Ishikawa (cell line): ENCODE data around the gene SOX21.

Experiments used
- CEBPB ChIP-seq: IDR thresholded peaks from 2 replicates; pipeline ENCODE4 v1.6.1; 2012
- CREB1 ChIP-seq: IDR thresholded peaks from 2 replicates; pipeline ENCODE4 v1.6.1; 2012; ENCODE audit warnings: low read depth
- EGR1 ChIP-seq: IDR thresholded peaks from 2 replicates; pipeline ENCODE4 v1.6.1; 2012
- EP300 ChIP-seq: IDR thresholded peaks from 2 replicates; pipeline ENCODE4 v1.6.1; 2012; ENCODE audit warnings: borderline replicate concordance
- FOXM1 ChIP-seq: IDR thresholded peaks from 2 replicates; pipeline ENCODE4 v1.6.1; 2012; ENCODE audit warnings: low read depth, borderline replicate concordance
- NFIC ChIP-seq: IDR thresholded peaks from 2 replicates; pipeline ENCODE4 v1.6.1; 2012
- RAD21 ChIP-seq: IDR thresholded peaks from 2 replicates; pipeline ENCODE4 v1.6.1; 2012; ENCODE audit warnings: low read depth
- TAF1 ChIP-seq: IDR thresholded peaks from 2 replicates; pipeline ENCODE4 v1.6.1; 2012; ENCODE audit warnings: low read depth, mild to moderate bottlenecking
- TCF12 ChIP-seq: IDR thresholded peaks from 2 replicates; pipeline ENCODE4 v1.6.1; 2012; ENCODE audit warnings: low read depth
- TEAD4 ChIP-seq: IDR thresholded peaks from 2 replicates; pipeline ENCODE4 v1.6.1; 2012
- YY1 ChIP-seq: IDR thresholded peaks from 2 replicates; pipeline ENCODE4 v1.6.1; 2012; ENCODE audit warnings: low read depth
- ZBTB7A ChIP-seq: IDR thresholded peaks from 2 replicates; pipeline ENCODE4 v1.6.1; 2012; ENCODE audit warnings: low read depth
- TF ChIP-seq, protein P1 (sequence below): IDR thresholded peaks from 2 replicates; pipeline ENCODE4 v1.6.1; 2012
- TF ChIP-seq, protein P2 (sequence below): IDR thresholded peaks from 2 replicates; pipeline ENCODE4 v1.6.1; 2012
- TF ChIP-seq, protein P3 (sequence below): IDR thresholded peaks from 2 replicates; pipeline ENCODE4 v1.6.1; 2012; ENCODE audit warnings: low read depth, mild to moderate bottlenecking

Gene SOX21

DNA sequence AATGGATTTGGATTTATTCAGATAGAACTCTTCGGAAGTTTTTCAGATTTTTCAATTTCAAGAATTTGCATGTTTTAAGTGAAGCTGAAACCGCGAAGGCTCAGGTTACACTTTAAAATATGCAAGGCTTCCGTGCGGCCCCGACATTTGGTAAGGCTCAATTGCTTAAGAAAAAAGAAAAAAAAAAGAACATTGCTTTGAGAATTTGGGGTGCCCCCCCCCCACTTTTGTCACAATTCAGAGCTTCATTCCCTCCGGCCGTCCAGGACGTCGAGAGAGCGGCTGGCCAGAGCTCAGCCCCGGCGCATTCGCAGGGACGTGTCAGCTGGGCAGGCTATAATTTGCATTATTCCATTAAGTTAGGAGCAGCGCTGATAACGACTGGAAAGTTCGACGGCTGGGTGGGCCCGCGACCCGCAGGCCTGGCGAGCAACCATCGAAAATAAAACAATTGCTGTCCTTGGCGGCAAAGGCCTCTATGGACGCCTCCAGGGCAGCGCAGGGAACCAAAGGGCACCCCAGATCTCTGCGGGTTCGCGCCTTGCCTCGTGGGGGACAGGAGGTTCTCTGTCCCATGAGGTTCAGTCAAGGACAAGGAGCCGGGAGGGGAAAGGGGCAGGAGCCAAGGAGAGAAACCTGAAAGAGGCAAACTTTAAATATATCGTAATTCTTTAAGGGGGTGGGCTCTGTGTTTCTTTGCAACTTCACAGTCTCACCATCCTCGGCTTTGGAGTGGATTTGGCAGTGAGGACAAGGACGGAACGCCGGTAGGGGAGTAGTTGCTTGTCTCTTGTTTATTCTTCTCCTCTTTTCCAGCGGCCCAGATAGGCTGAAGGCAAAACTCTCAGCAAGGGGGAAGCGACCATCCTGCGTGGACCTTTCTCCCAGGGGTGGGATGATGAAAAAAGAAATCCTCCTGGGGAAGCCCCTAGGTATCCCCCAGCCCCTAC lies 7.0 kb downstream of the SOX21 start:
- TF ChIP-seq NFIC (no peak), ZBTB7A (no peak)

DNA sequence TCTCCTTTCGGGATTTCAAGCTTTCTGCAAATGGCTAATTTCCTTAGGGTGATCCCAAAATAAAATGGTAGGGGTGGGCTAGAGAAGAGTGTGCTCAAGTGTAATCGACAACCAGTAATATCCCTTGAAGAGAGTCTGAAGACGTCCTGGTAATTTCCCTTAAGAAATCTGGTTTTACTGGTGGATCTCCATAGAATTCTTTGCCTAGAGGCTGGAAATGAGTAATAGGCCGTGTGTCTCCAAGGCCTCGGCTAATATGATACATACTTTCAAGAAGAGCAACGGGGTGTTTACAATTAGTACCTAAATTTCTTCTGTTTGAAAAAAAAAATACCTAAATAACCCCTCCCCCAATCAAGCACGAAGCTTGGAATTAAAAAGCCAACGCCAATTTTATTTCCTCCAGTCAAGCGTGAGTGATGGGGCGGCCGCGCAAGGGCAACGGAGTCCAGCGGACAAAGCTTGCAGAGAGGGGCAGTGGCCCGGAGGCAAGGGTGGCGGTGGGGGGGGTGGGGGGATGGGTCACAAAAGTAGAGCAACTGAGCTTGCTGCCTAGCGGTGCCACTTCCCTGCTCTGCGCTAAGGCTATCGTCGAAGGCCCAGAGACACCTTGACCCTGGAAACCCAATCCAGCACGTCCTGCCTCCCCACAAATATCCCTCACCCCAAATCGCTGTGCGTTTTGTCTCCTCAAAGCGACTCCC lies 7.8 kb downstream of the SOX21 start:
- TF ChIP-seq EGR1 = no peak
- TF ChIP-seq, protein P1, sequence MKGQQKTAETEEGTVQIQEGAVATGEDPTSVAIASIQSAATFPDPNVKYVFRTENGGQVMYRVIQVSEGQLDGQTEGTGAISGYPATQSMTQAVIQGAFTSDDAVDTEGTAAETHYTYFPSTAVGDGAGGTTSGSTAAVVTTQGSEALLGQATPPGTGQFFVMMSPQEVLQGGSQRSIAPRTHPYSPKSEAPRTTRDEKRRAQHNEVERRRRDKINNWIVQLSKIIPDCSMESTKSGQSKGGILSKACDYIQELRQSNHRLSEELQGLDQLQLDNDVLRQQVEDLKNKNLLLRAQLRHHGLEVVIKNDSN = no peak
- TF ChIP-seq TAF1 = no peak
- TF ChIP-seq RAD21 = no peak
- TF ChIP-seq TEAD4 = no peak
- no peak for TF ChIP-seq FOXM1

DNA sequence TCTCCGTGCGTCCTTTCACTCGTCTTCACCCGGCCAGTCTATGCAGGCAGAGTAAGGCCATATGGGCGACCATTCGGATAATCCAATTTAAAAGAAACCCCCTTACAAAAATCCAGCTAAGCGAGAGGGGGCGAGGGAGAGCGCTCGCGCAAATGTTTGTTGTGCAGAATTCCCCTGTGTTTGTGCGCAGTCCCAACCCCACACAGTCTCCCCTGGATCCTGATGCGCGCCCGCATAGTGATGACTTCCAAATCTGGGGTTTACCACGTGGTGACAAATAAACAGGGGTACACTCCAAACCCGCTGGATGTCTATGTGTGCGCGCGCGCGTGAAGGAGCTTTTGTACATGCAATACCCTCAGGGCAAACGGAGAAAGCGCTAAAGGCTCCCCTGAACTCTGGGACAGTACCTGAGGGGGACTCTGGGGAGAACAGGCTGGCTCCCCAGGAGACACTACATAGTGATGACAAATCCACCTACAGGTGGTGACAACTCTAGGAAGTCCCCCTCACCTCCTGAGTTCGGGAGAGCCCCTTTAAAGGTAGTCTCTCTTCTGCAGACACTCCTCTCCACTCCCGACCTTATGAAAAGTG lies 8.5 kb downstream of the SOX21 start:
- no peak for TF ChIP-seq RAD21
- TF ChIP-seq, protein P2, sequence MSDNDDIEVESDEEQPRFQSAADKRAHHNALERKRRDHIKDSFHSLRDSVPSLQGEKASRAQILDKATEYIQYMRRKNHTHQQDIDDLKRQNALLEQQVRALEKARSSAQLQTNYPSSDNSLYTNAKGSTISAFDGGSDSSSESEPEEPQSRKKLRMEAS = no peak
- no peak for TF ChIP-seq FOXM1
- TF ChIP-seq CEBPB = no peak
- no peak for TF ChIP-seq TEAD4
- no peak for TF ChIP-seq EP300
- TF ChIP-seq YY1 = no peak
- TF ChIP-seq TCF12 = no peak
- no peak for TF ChIP-seq EGR1
- no peak for TF ChIP-seq NFIC
- TF ChIP-seq, protein P1 = no peak

DNA sequence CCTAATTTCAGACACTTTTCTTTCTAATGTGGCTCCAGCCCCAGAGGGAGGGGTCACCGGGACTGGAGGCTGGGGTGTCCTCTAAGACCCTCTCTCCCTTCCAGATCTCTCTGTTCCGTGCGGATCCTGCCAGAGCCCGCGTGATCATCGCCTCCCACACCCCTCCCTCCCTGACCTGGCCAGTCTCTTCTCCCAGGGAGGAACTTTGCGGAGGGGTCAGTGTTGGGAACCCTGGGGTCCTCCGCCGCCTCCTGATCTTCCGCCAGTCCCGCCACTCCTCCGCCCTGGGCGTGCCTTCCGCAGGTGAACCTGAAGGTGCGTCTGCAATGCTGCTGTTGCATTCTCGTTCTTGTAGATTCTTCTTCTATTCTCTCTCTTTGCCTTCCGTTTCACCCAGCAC lies 9.1 kb downstream of the SOX21 start:
- TF ChIP-seq RAD21 = no peak
- TF ChIP-seq CREB1 = no peak
- TF ChIP-seq, protein P1 = no peak
- TF ChIP-seq, protein P3, sequence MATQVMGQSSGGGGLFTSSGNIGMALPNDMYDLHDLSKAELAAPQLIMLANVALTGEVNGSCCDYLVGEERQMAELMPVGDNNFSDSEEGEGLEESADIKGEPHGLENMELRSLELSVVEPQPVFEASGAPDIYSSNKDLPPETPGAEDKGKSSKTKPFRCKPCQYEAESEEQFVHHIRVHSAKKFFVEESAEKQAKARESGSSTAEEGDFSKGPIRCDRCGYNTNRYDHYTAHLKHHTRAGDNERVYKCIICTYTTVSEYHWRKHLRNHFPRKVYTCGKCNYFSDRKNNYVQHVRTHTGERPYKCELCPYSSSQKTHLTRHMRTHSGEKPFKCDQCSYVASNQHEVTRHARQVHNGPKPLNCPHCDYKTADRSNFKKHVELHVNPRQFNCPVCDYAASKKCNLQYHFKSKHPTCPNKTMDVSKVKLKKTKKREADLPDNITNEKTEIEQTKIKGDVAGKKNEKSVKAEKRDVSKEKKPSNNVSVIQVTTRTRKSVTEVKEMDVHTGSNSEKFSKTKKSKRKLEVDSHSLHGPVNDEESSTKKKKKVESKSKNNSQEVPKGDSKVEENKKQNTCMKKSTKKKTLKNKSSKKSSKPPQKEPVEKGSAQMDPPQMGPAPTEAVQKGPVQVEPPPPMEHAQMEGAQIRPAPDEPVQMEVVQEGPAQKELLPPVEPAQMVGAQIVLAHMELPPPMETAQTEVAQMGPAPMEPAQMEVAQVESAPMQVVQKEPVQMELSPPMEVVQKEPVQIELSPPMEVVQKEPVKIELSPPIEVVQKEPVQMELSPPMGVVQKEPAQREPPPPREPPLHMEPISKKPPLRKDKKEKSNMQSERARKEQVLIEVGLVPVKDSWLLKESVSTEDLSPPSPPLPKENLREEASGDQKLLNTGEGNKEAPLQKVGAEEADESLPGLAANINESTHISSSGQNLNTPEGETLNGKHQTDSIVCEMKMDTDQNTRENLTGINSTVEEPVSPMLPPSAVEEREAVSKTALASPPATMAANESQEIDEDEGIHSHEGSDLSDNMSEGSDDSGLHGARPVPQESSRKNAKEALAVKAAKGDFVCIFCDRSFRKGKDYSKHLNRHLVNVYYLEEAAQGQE = no peak
- no peak for TF ChIP-seq FOXM1
- TF ChIP-seq NFIC = no peak
- TF ChIP-seq, protein P2 = no peak

DNA sequence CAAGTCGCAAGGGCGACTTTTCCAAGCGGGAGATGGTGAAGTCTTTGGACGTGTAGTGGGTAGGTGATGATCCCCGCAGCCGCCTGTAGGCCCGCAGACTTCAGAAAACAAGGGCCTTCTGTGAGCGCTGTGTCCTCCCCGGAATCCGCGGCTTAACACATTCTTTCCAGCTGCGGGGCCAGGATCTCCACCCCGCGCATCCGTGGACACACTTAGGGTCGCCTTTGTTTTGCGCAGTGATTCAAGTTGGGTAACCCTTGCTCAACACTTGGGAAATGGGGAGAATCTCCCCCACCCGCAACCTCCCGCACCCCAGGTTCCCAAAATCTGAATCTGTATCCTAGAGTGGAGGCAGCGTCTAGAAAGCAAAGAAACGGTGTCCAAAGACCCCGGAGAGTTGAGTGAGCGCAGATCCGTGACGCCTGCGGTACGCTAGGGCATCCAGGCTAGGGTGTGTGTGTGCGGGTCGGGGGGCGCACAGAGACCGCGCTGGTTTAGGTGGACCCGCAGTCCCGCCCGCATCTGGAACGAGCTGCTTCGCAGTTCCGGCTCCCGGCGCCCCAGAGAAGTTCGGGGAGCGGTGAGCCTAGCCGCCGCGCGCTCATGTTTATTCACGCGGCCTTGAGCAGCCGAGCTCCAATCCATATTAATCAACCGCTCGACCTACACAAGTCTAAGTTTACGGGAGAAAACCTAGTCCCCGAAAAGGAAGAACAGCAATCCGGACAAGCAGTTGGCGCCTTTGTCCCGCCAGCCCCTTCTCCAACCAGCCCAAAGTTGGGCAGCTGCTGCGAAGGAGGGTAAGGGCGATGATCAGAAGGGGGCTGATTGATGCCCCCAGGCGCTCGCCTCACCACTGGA lies 9.9 kb downstream of the SOX21 start:
- TF ChIP-seq, protein P3 = no peak
- TF ChIP-seq ZBTB7A (no peak), NFIC (no peak), TAF1 (no peak), EGR1 (no peak), RAD21 (no peak), EP300 (no peak), CEBPB (no peak), YY1 (no peak), FOXM1 (no peak), CREB1 (no peak)
- TF ChIP-seq, protein P2 = no peak
- TF ChIP-seq, protein P1 = no peak
